Measurements from ENCODE around the gene METTL16.

DNA sequence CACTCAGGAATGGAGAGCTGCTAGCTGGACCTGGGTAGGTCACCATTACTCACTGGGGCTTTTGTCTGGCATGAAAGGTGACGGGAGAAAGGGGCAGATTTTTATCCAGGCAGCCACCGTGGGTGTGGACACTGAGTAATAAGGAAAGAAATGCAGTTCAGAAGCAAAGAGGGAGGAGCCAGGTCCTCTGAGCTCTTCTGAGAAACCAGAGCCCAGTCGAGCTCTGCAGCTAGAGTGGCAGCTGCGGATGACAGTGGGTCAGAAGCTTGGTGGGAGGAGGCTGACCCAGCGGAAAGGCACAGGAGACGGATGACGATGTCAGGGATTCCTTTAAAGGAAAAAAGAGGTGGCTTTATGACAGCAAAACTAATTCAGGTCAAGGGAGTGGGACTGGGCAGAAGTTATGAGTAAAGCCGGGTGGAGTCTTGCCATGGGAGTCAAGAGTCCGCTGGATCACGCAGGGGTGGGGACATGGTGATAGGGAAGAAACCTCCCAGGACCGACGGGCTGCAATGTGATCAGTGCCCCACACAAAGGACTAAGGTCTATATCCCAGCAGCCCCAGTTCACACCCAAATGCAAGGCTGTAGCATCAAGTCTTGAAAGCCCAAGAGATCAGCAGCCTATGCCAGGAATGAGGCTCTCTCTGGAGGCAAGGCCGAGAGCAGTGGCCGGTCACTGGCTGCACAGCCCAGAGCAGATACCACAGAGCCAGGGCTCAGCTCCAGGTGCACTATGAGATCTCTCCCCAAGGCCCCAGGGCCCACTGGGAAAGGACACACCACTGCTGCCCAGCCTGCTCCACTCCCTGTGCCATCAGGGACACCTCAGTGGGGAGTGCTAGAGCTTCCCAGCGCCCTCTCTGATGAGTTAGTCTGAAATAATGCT lies 104.5 kb downstream of the METTL16 start:
- TF ChIP-seq, protein P1, sequence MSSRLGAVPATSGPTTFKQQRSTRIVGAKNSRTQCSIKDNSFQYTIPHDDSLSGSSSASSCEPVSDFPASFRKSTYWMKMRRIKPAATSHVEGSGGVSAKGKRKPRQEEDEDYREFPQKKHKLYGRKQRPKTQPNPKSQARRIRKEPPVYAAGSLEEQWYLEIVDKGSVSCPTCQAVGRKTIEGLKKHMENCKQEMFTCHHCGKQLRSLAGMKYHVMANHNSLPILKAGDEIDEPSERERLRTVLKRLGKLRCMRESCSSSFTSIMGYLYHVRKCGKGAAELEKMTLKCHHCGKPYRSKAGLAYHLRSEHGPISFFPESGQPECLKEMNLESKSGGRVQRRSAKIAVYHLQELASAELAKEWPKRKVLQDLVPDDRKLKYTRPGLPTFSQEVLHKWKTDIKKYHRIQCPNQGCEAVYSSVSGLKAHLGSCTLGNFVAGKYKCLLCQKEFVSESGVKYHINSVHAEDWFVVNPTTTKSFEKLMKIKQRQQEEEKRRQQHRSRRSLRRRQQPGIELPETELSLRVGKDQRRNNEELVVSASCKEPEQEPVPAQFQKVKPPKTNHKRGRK (CRISPR knock-in tag; IDR thresholded peaks at IDR 0.05; ENCODE audit: borderline replicate concordance): no peak
- TF ChIP-seq, protein P2, sequence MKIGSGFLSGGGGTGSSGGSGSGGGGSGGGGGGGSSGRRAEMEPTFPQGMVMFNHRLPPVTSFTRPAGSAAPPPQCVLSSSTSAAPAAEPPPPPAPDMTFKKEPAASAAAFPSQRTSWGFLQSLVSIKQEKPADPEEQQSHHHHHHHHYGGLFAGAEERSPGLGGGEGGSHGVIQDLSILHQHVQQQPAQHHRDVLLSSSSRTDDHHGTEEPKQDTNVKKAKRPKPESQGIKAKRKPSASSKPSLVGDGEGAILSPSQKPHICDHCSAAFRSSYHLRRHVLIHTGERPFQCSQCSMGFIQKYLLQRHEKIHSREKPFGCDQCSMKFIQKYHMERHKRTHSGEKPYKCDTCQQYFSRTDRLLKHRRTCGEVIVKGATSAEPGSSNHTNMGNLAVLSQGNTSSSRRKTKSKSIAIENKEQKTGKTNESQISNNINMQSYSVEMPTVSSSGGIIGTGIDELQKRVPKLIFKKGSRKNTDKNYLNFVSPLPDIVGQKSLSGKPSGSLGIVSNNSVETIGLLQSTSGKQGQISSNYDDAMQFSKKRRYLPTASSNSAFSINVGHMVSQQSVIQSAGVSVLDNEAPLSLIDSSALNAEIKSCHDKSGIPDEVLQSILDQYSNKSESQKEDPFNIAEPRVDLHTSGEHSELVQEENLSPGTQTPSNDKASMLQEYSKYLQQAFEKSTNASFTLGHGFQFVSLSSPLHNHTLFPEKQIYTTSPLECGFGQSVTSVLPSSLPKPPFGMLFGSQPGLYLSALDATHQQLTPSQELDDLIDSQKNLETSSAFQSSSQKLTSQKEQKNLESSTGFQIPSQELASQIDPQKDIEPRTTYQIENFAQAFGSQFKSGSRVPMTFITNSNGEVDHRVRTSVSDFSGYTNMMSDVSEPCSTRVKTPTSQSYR (CRISPR knock-in tag; IDR thresholded peaks at IDR 0.05): no peak
- no peak for TF ChIP-seq ETV6 (CRISPR knock-in tag; IDR thresholded peaks at IDR 0.05)
- no peak for TF ChIP-seq NR1H2 (CRISPR knock-in tag; IDR thresholded peaks at IDR 0.05)
- TF ChIP-seq, protein P3, sequence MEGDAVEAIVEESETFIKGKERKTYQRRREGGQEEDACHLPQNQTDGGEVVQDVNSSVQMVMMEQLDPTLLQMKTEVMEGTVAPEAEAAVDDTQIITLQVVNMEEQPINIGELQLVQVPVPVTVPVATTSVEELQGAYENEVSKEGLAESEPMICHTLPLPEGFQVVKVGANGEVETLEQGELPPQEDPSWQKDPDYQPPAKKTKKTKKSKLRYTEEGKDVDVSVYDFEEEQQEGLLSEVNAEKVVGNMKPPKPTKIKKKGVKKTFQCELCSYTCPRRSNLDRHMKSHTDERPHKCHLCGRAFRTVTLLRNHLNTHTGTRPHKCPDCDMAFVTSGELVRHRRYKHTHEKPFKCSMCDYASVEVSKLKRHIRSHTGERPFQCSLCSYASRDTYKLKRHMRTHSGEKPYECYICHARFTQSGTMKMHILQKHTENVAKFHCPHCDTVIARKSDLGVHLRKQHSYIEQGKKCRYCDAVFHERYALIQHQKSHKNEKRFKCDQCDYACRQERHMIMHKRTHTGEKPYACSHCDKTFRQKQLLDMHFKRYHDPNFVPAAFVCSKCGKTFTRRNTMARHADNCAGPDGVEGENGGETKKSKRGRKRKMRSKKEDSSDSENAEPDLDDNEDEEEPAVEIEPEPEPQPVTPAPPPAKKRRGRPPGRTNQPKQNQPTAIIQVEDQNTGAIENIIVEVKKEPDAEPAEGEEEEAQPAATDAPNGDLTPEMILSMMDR (IDR thresholded peaks at IDR 0.05): no peak
- TF ChIP-seq ZNF263 (CRISPR knock-in tag; IDR thresholded peaks at IDR 0.05; ENCODE audit: low read depth): no peak
- TF ChIP-seq, protein P4, sequence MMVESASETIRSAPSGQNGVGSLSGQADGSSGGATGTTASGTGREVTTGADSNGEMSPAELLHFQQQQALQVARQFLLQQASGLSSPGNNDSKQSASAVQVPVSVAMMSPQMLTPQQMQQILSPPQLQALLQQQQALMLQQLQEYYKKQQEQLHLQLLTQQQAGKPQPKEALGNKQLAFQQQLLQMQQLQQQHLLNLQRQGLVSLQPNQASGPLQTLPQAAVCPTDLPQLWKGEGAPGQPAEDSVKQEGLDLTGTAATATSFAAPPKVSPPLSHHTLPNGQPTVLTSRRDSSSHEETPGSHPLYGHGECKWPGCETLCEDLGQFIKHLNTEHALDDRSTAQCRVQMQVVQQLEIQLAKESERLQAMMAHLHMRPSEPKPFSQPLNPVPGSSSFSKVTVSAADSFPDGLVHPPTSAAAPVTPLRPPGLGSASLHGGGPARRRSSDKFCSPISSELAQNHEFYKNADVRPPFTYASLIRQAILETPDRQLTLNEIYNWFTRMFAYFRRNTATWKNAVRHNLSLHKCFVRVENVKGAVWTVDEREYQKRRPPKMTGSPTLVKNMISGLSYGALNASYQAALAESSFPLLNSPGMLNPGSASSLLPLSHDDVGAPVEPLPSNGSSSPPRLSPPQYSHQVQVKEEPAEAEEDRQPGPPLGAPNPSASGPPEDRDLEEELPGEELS (CRISPR knock-in tag; IDR thresholded peaks at IDR 0.05): no peak
- no peak for TF ChIP-seq NFE2L1 (CRISPR knock-in tag; IDR thresholded peaks at IDR 0.05)
- no peak for TF ChIP-seq SP1 (CRISPR knock-in tag; conservative IDR thresholded peaks at IDR 0.05)
- TF ChIP-seq, protein P5, sequence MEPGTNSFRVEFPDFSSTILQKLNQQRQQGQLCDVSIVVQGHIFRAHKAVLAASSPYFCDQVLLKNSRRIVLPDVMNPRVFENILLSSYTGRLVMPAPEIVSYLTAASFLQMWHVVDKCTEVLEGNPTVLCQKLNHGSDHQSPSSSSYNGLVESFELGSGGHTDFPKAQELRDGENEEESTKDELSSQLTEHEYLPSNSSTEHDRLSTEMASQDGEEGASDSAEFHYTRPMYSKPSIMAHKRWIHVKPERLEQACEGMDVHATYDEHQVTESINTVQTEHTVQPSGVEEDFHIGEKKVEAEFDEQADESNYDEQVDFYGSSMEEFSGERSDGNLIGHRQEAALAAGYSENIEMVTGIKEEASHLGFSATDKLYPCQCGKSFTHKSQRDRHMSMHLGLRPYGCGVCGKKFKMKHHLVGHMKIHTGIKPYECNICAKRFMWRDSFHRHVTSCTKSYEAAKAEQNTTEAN (CRISPR knock-in tag; IDR thresholded peaks at IDR 0.05): no peak
- TF ChIP-seq NR2C2 (CRISPR knock-in tag; IDR thresholded peaks at IDR 0.05): no peak
- TF ChIP-seq, protein P6, sequence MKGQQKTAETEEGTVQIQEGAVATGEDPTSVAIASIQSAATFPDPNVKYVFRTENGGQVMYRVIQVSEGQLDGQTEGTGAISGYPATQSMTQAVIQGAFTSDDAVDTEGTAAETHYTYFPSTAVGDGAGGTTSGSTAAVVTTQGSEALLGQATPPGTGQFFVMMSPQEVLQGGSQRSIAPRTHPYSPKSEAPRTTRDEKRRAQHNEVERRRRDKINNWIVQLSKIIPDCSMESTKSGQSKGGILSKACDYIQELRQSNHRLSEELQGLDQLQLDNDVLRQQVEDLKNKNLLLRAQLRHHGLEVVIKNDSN (CRISPR knock-in tag; IDR thresholded peaks at IDR 0.05): no peak
- TF ChIP-seq GTF2I (CRISPR knock-in tag; conservative IDR thresholded peaks at IDR 0.05): no peak
